GM12875 (cell line): Measurements from ENCODE around the gene BUB1B.
"Not testable (repeated sequence)": the region's sequence is repeated elsewhere in the genome, so short reads cannot be mapped to it uniquely, and the experiment has no call there.

ENCODE experiments used
- H3K4me3 ChIP-seq: one replicate; pipeline ENCODE4 v1.5.1; 2011; ENCODE audit warnings: low read depth, low read length, control low read depth
- CTCF ChIP-seq: IDR thresholded peaks from 2 replicates; pipeline ENCODE4 v1.5.1; 2011; ENCODE audit warnings: low read depth, mild to moderate bottlenecking, control low read depth, inconsistent platforms, low read length, moderate library complexity, borderline replicate concordance; ENCODE audit not compliant: insufficient read depth

The BUB1B gene

GRCh38 chr15:40130799-40131502 is 29.9 kb upstream of the BUB1B start:
- no peak overlapping the region for H3K4me3 ChIP-seq
- TF ChIP-seq CTCF = no peak

GRCh38 chr15:40133544-40133943 is 27.3 kb upstream of the BUB1B start:
- no peak overlapping the region for H3K4me3 ChIP-seq
- TF ChIP-seq CTCF = no peak

GRCh38 chr15:40134885-40135284 is 26.0 kb upstream of the BUB1B start:
- H3K4me3 ChIP-seq = no peak overlapping the region
- TF ChIP-seq CTCF = no peak

- H3K4me3 ChIP-seq = not testable (repeated sequence)
Observed at GRCh38 chr15:40135846-40136450, 24.9 kb upstream of the BUB1B start.

- no peak overlapping the region for H3K4me3 ChIP-seq
- TF ChIP-seq CTCF = no peak
Observed at GRCh38 chr15:40136470-40137302, 24.2 kb upstream of the BUB1B start.

GRCh38 chr15:40137303-40138200 is 23.3 kb upstream of the BUB1B start:
- no peak overlapping the region for H3K4me3 ChIP-seq
- TF ChIP-seq CTCF = no peak

GRCh38 chr15:40138201-40138570 is 22.7 kb upstream of the BUB1B start:
- H3K4me3 ChIP-seq = not testable (repeated sequence)
